B cell (primary cell): ENCODE results near the gene WDFY2. TPM values are rescaled to one million over a fixed set of nuclear protein-coding genes. Genes with fewer than 3 reads are reported as not detected.

Source experiments
- ATAC-seq: fragments of 200-7000 bp; cut with Tn5 transposase; one replicate; pipeline ENCODE4 v1.10.0; 2021; ENCODE audit warnings: low read depth, mild to moderate bottlenecking, moderate number of reproducible peaks, moderate library complexity
- CTCF ChIA-PET: fragments of 350-600 bp; sonication (Branson Sonifier 250); formaldehyde crosslinking; loops from one replicate; lab custom pipeline; 2021; ENCODE audit warnings: antibody characterized with exemption, inconsistent platforms; lab: Charles Lee
- POLR2A ChIA-PET: fragments of 350-600 bp; sonication (Branson Sonifier 250); formaldehyde crosslinking; loops from one replicate; lab custom pipeline; 2021; ENCODE audit warnings: antibody characterized with exemption; lab: Charles Lee
- DNase-seq: peaks from one replicate; pipeline ENCODE4 v3.0.0; 2013
- H2AFZ ChIP-seq: 2 replicates; pipeline ENCODE4 v1.6.1; 2012; ENCODE audit warnings: mild to moderate bottlenecking, low read depth, low read length; ENCODE audit not compliant: insufficient read depth, poor library complexity, severe bottlenecking
- H3K27ac ChIP-seq, 2 donors: 1 replicate in 1 of 2; 2 replicates in 1 of 2; pipeline ENCODE4 v1.5.1; 2012 to 2013; ENCODE audit warnings: low read length in 2 of 2, mild to moderate bottlenecking in 2 of 2, moderate library complexity in 1 of 2
- H3K27me3 ChIP-seq, 4 experiments: fragments of 200-600 bp in 1 of 4; sonication (generic) in 1 of 4; replicated peaks in 1 of 4; 1 replicate in 2 of 4; 2 replicates in 2 of 4; pipeline versions ENCODE4 v1.6.1 to v1.7.0; 2013 to 2016; ENCODE audit warnings: low read length in 3 of 4, mild to moderate bottlenecking in 2 of 4, mixed read lengths in 1 of 4, moderate library complexity in 1 of 4; ENCODE audit not compliant: insufficient read depth in 4 of 4, control insufficient read depth in 3 of 4; ENCODE audit errors: control extremely low read depth in 1 of 4
- H3K36me3 ChIP-seq, 2 experiments: replicated peaks in 1 of 2; 1 replicate in 1 of 2; 2 replicates in 1 of 2; pipeline versions ENCODE4 v1.6.1 to v1.7.1; 2013; ENCODE audit warnings: low read length in 1 of 2; ENCODE audit not compliant: insufficient read depth in 2 of 2, control insufficient read depth in 1 of 2; ENCODE audit errors: control extremely low read depth in 1 of 2, extremely low read depth in 1 of 2
- H3K4me1 ChIP-seq, 2 donors: fragments of 200-600 bp in 1 of 2; sonication (generic) in 1 of 2; 1 replicate in 1 of 2; 2 replicates in 1 of 2; pipeline versions ENCODE4 v1.5.1 to v1.6.1; 2013 to 2017; ENCODE audit warnings: low read length in 2 of 2; ENCODE audit not compliant: control insufficient read depth in 2 of 2, insufficient read depth in 2 of 2
- H3K4me2 ChIP-seq: replicated peaks from 2 replicates; pipeline ENCODE3; 2012; ENCODE audit warnings: mild to moderate bottlenecking, low read depth, low read length; ENCODE audit not compliant: poor library complexity, severe bottlenecking
- H3K4me3 ChIP-seq, 5 experiments: fragments of 200-600 bp in 1 of 5; sonication (generic) in 1 of 5; 1 replicate in 3 of 5; 2 replicates in 2 of 5; pipeline versions ENCODE4 v1.5.1 to v1.7.0; 2011 to 2016; ENCODE audit warnings: low read length in 4 of 5, mild to moderate bottlenecking in 4 of 5, low read depth in 2 of 5, control low read depth in 1 of 5, moderate library complexity in 1 of 5; ENCODE audit not compliant: insufficient read depth in 1 of 5; ENCODE audit errors: control extremely low read depth in 1 of 5, extremely low read depth in 1 of 5
- H3K79me2 ChIP-seq: fragments of 200-600 bp; sonication (generic); one replicate; pipeline ENCODE4 v1.6.0; 2016; ENCODE audit warnings: low read length; ENCODE audit not compliant: control insufficient read depth, insufficient read depth
- H3K9ac ChIP-seq: fragments of 200-600 bp; sonication (generic); 2 replicates; pipeline ENCODE4 v1.6.1; 2017; ENCODE audit warnings: mild to moderate bottlenecking, low read length, moderate library complexity
- H3K9me3 ChIP-seq, 3 donors: one replicate each; pipeline versions ENCODE4 v1.6.1 to v1.7.1; 2013; ENCODE audit warnings: low read length in 2 of 3; ENCODE audit not compliant: control insufficient read depth in 2 of 3, insufficient read depth in 1 of 3; ENCODE audit errors: control extremely low read depth in 1 of 3
- H4K20me1 ChIP-seq: 2 replicates; pipeline ENCODE4 v1.6.0; 2012; ENCODE audit warnings: mild to moderate bottlenecking, low read length; ENCODE audit not compliant: insufficient read depth, control insufficient read depth, poor library complexity, severe bottlenecking
- H3K27ac Mint-ChIP-seq: one replicate; pipeline ENCODE4 v1.8.0; 2021; ENCODE audit warnings: mixed read lengths
- H3K27me3 Mint-ChIP-seq: one replicate; pipeline ENCODE4 v1.8.0; 2021; ENCODE audit warnings: mixed read lengths
- H3K4me1 Mint-ChIP-seq: one replicate; pipeline ENCODE4 v1.8.0; 2021; ENCODE audit warnings: mixed read lengths
- H3K4me3 Mint-ChIP-seq: one replicate; pipeline ENCODE4 v1.8.0; 2021; ENCODE audit warnings: mixed read lengths
- H3K9me3 Mint-ChIP-seq: one replicate; pipeline ENCODE4 v1.8.0; 2022; ENCODE audit warnings: mixed read lengths; ENCODE audit not compliant: insufficient read depth
- EZH2 ChIP-seq: IDR thresholded peaks from 2 replicates; pipeline ENCODE4 v1.6.1; 2012; ENCODE audit warnings: borderline replicate concordance, low read depth, mild to moderate bottlenecking, moderate library complexity, low read length; ENCODE audit not compliant: insufficient read depth, poor library complexity, severe bottlenecking
- WGBS: methylation state at CpG from one replicate; pipeline ENCODE4 v1.1.5; 2013; ENCODE audit warnings: missing lambda C conversion rate; ENCODE audit not compliant: insufficient coverage; 5-methylcytosine and 5-hydroxymethylcytosine counted together
- intact Hi-C: fragments of 100-400 bp; cut with micrococcal nuclease; formaldehyde crosslinking; loops from one replicate; pipeline ENCODE4 v1.10.0; 2022
- polyA plus RNA-seq: library from polyadenylated mRNA; depleted of rRNA; stranded (reverse); fragments of >200 nt; gene quantifications from 2 replicates; pipeline ENCODE4 v1.2.3, GENCODE V29; 2012
- total RNA-seq, 2 donors: library from RNA; stranded (reverse); fragments of 120-200 nt in 1 of 2; gene quantifications; 1 replicate in 1 of 2; 2 replicates in 1 of 2; pipeline versions ENCODE4 v1.2.3 to v1.2.4, GENCODE V29; 2013 to 2022
- TF ChIP-seq, protein P1 (sequence below): fragments of 200-600 bp; IDR thresholded peaks from one replicate; pipeline ENCODE4 v1.8.0; 2022; ENCODE audit warnings: antibody characterized with exemption, mild to moderate bottlenecking

The WDFY2 gene
- total and polyA plus RNA-seq, 2 donors (not counting 1 experiment from before 2014, with no cell fraction given): 12.4 to 47.7 TPM

DNA sequence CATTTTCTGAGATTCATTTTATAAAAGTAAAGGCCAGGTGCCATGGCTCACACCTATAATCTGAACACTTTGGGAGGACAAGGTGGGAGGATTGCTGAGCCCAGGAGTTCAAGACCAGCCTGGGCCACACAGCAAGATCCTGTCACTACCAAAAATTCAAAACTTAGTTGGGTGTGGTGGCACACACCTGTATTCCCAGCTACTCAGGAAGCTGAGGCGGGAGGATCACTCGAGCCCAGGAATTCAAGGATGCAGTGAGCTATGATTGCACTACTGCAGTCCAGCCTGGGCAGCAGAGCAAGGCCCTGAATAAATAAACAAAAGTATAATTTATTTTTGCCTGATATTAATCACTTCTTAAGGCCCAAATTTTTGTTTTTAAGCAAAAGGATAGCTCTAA lies 179.2 kb downstream of the WDFY2 start:
- Histone ChIP-seq H3K79me2 (no peaks in the 10 kb centered on the region), H3K4me3 (no peak overlapping the region), H3K9ac (no peak overlapping the region), H3K27me3 (no peaks in the 10 kb centered on the region), H3K36me3 (peaks cover 0 to 46% of the 10 kb centered on the region in 2 experiments), H2AFZ (no peak overlapping the region), H3K9me3 (no peaks in the 10 kb centered on the region), H4K20me1 (no peaks in the 10 kb centered on the region), H3K27ac (no peak overlapping the region), H3K4me1 (peaks cover 12 to 16% of the 10 kb centered on the region in 2 donors), H3K4me2 (no peak overlapping the region)
- intact Hi-C loops: no loop called here
- DNase-seq: no peak
- peaks cover 28% of the 10 kb centered on the region for H3K4me1 Mint-ChIP-seq
- 100% methylated on average over 2 of the region's 2 CpGs for WGBS
- ChIA-PET CTCF (interaction anchor here (0.6 to 2.0 kb wide), 5 partner anchors 34 to 476 kb away, joined by 3 to 9 read pairs (median 6); no protein-coding TSS in a partner anchor), POLR2A (no interaction called here)
- no peaks in the 10 kb centered on the region for H3K27me3 Mint-ChIP-seq
- peak overlapping the region; percentile 64 for H3K27ac Mint-ChIP-seq
- TF ChIP-seq EZH2: no peak
- TF ChIP-seq, protein P1, sequence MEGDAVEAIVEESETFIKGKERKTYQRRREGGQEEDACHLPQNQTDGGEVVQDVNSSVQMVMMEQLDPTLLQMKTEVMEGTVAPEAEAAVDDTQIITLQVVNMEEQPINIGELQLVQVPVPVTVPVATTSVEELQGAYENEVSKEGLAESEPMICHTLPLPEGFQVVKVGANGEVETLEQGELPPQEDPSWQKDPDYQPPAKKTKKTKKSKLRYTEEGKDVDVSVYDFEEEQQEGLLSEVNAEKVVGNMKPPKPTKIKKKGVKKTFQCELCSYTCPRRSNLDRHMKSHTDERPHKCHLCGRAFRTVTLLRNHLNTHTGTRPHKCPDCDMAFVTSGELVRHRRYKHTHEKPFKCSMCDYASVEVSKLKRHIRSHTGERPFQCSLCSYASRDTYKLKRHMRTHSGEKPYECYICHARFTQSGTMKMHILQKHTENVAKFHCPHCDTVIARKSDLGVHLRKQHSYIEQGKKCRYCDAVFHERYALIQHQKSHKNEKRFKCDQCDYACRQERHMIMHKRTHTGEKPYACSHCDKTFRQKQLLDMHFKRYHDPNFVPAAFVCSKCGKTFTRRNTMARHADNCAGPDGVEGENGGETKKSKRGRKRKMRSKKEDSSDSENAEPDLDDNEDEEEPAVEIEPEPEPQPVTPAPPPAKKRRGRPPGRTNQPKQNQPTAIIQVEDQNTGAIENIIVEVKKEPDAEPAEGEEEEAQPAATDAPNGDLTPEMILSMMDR: no peak
- no peaks in the 10 kb centered on the region for H3K9me3 Mint-ChIP-seq
- no peak for ATAC-seq
- H3K4me3 Mint-ChIP-seq: no peak overlapping the region

DNA sequence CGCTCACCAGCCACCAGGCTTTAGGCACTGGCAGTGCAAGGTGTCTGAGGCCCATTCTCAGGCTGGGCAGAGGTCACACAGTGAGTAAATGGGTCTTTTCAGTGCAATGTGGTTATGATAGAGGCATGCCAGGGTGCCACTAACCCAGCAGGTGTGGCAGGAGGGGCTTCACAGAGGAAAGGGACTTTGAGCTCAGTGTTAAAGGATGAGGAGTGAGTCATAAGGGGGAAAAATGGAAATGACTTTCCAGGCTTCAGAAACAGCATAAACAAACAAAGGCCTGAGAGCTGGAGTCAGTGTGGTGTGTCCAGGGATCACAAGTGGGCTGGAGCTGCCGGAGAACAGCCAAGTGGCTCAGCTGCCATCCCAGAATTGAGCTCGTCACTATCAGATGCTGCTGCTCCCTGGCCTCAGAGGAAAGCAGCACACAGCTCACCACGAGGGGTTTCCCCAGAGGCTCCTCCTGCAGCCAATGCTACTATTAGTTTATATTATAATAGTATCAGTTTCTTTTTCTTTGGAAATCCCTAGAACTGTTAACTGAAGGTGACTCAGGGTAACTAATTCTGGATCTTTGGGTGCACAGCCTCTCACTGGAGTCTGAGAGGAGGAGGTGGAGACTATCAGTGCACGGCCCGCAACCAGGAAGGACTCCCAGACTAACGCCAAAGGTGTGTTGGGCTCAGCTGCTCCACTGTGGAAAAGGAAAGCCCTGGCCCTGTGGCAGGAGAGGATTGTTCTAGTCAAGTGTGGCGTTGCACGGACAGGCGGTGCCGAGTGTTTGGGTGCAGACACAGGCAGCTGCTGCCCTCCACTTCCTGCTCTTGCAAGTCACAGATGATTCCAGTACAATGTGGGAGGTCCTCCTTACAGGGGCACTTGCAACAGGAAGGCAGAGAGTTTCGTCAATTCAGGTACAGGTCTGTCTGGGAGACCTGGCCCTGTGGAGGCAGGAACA lies 180.2 kb downstream of the WDFY2 start:
- POLR2A ChIA-PET: no interaction called here

More for the DNA sequence above, 180.2 kb downstream of the WDFY2 start:
- peak overlapping the region; percentile 45 for H3K4me2 ChIP-seq
- intact Hi-C loops: no loop called here
- Mint-ChIP-seq H3K27me3 (no peaks in the 10 kb centered on the region), H3K27ac (peak overlapping the region; percentile 43), H3K4me1 (peaks cover 28% of the 10 kb centered on the region), H3K9me3 (no peaks in the 10 kb centered on the region), H3K4me3 (peak overlapping the region; percentile 61)
- H3K4me3 ChIP-seq: no peak overlapping the region
- no peaks in the 10 kb centered on the region for H3K9me3 ChIP-seq
- H2AFZ ChIP-seq: peak overlapping the region; percentile 16
- H3K27me3 ChIP-seq: no peaks in the 10 kb centered on the region
- no peaks in the 10 kb centered on the region for H4K20me1 ChIP-seq
- ATAC-seq (peak; percentile 87), DNase-seq (peak; percentile 61)
- H3K79me2 ChIP-seq: no peaks in the 10 kb centered on the region
- peaks cover 0 to 37% of the 10 kb centered on the region in 2 experiments for H3K36me3 ChIP-seq
- peaks cover 12 to 16% of the 10 kb centered on the region in 2 donors for H3K4me1 ChIP-seq
- TF ChIP-seq, protein P1: no peak
- TF ChIP-seq EZH2: no peak
- peak overlapping the region in 1 of 2 donors; percentile 65 for H3K27ac ChIP-seq
- CTCF ChIA-PET: interaction anchor here (0.6 to 2.0 kb wide), 7 partner anchors 12 to 347 kb away, joined by 3 to 9 read pairs (median 5); no protein-coding TSS in a partner anchor
- peak overlapping the region; percentile 28 for H3K9ac ChIP-seq
- 30% methylated on average over 10 of the region's 12 CpGs for WGBS
